ENCODE results near the gene ZNF81. TPM values are rescaled to one million over a fixed set of nuclear protein-coding genes. Genes with fewer than 3 reads are reported as not detected.

Gene ZNF81
- total and polyA plus RNA-seq, 2 experiments from 2014 or later: 6.1 to 8.9 TPM

- Histone ChIP-seq H4K20me1 (replicated peaks; ENCODE audit: insufficient read depth) (no peaks in the 10 kb centered on the region), H3K27me3 (ENCODE audit: insufficient read depth) (no peaks in the 10 kb centered on the region), H2AFZ (no peak overlapping the region), H3K4me2 (no peak overlapping the region), H3K4me3 (no peak overlapping the region), H3K36me3 (ENCODE audit: insufficient read depth) (no peaks in the 10 kb centered on the region), H3K4me1 (ENCODE audit: insufficient read depth) (no peaks in the 10 kb centered on the region), H3K9me2 (ENCODE audit: insufficient read depth) (no peaks in the 10 kb centered on the region), H3F3A (replicated peaks; ENCODE audit: low read depth) (no peaks in the 10 kb centered on the region), H3K79me2 (replicated peaks; ENCODE audit: insufficient read depth) (no peaks in the 10 kb centered on the region), H3K27ac (ENCODE audit: low read depth) (no peak overlapping the region)
- no peak overlapping the region for H3K4me3 Mint-ChIP-seq
- H3K9me3 Mint-ChIP-seq: no peaks in the 10 kb centered on the region; the same call in 2 of the 3 replicates
- TF ChIP-seq, protein P1, sequence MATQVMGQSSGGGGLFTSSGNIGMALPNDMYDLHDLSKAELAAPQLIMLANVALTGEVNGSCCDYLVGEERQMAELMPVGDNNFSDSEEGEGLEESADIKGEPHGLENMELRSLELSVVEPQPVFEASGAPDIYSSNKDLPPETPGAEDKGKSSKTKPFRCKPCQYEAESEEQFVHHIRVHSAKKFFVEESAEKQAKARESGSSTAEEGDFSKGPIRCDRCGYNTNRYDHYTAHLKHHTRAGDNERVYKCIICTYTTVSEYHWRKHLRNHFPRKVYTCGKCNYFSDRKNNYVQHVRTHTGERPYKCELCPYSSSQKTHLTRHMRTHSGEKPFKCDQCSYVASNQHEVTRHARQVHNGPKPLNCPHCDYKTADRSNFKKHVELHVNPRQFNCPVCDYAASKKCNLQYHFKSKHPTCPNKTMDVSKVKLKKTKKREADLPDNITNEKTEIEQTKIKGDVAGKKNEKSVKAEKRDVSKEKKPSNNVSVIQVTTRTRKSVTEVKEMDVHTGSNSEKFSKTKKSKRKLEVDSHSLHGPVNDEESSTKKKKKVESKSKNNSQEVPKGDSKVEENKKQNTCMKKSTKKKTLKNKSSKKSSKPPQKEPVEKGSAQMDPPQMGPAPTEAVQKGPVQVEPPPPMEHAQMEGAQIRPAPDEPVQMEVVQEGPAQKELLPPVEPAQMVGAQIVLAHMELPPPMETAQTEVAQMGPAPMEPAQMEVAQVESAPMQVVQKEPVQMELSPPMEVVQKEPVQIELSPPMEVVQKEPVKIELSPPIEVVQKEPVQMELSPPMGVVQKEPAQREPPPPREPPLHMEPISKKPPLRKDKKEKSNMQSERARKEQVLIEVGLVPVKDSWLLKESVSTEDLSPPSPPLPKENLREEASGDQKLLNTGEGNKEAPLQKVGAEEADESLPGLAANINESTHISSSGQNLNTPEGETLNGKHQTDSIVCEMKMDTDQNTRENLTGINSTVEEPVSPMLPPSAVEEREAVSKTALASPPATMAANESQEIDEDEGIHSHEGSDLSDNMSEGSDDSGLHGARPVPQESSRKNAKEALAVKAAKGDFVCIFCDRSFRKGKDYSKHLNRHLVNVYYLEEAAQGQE (IDR thresholded peaks at IDR 0.05; ENCODE audit: unreplicated experiment): no peak
- TF ChIP-seq, protein P2, sequence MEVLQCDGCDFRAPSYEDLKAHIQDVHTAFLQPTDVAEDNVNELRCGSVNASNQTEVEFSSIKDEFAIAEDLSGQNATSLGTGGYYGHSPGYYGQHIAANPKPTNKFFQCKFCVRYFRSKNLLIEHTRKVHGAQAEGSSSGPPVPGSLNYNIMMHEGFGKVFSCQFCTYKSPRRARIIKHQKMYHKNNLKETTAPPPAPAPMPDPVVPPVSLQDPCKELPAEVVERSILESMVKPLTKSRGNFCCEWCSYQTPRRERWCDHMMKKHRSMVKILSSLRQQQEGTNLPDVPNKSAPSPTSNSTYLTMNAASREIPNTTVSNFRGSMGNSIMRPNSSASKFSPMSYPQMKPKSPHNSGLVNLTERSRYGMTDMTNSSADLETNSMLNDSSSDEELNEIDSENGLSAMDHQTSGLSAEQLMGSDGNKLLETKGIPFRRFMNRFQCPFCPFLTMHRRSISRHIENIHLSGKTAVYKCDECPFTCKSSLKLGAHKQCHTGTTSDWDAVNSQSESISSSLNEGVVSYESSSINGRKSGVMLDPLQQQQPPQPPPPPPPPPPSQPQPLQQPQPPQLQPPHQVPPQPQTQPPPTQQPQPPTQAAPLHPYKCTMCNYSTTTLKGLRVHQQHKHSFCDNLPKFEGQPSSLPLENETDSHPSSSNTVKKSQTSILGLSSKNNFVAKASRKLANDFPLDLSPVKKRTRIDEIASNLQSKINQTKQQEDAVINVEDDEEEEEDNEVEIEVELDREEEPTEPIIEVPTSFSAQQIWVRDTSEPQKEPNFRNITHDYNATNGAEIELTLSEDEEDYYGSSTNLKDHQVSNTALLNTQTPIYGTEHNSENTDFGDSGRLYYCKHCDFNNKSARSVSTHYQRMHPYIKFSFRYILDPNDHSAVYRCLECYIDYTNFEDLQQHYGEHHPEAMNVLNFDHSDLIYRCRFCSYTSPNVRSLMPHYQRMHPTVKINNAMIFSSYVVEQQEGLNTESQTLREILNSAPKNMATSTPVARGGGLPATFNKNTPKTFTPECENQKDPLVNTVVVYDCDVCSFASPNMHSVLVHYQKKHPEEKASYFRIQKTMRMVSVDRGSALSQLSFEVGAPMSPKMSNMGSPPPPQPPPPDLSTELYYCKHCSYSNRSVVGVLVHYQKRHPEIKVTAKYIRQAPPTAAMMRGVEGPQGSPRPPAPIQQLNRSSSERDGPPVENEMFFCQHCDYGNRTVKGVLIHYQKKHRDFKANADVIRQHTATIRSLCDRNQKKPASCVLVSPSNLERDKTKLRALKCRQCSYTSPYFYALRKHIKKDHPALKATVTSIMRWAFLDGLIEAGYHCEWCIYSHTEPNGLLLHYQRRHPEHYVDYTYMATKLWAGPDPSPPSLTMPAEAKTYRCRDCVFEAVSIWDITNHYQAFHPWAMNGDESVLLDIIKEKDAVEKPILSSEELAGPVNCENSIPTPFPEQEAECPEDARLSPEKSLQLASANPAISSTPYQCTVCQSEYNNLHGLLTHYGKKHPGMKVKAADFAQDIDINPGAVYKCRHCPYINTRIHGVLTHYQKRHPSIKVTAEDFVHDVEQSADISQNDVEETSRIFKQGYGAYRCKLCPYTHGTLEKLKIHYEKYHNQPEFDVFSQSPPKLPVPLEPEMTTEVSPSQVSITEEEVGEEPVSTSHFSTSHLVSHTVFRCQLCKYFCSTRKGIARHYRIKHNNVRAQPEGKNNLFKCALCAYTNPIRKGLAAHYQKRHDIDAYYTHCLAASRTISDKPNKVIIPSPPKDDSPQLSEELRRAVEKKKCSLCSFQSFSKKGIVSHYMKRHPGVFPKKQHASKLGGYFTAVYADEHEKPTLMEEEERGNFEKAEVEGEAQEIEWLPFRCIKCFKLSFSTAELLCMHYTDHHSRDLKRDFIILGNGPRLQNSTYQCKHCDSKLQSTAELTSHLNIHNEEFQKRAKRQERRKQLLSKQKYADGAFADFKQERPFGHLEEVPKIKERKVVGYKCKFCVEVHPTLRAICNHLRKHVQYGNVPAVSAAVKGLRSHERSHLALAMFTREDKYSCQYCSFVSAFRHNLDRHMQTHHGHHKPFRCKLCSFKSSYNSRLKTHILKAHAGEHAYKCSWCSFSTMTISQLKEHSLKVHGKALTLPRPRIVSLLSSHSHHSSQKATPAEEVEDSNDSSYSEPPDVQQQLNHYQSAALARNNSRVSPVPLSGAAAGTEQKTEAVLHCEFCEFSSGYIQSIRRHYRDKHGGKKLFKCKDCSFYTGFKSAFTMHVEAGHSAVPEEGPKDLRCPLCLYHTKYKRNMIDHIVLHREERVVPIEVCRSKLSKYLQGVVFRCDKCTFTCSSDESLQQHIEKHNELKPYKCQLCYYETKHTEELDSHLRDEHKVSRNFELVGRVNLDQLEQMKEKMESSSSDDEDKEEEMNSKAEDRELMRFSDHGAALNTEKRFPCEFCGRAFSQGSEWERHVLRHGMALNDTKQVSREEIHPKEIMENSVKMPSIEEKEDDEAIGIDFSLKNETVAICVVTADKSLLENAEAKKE (CRISPR knock-in tag; IDR thresholded peaks at IDR 0.05): no peak
- TF ChIP-seq EZH2phosphoT487 (IDR thresholded peaks at IDR 0.05; ENCODE audit: unreplicated experiment) (no peak), POLR2AphosphoS5 (IDR thresholded peaks at IDR 0.05; ENCODE audit: low read depth) (no peak), CREB1 (CRISPR knock-in tag; IDR thresholded peaks at IDR 0.05; ENCODE audit: low read depth) (no peak), STAT1 (IDR thresholded peaks at IDR 0.05; ENCODE audit: unreplicated experiment) (no peak), ETS1 (IDR thresholded peaks at IDR 0.05) (no peak), CTCF (conservative IDR thresholded peaks at IDR 0.05; ENCODE audit: low read depth in 2 of 2) (no peak), JUNB (IDR thresholded peaks at IDR 0.05; ENCODE audit: unreplicated experiment) (no peak), EZH2 (IDR thresholded peaks at IDR 0.05; ENCODE audit: low read depth, unreplicated experiment) (no peak), NANOG (IDR thresholded peaks at IDR 0.05; ENCODE audit: borderline replicate concordance) (no peak), ZNF114 (CRISPR knock-in tag; IDR thresholded peaks at IDR 0.05) (no peak), ZNF331 (CRISPR knock-in tag; IDR thresholded peaks at IDR 0.05; ENCODE audit: low read depth) (no peak)
- ATAC-seq (no peak), DNase-seq (ENCODE audit: low spot score) (no peak)
- H3K27ac Mint-ChIP-seq: no peak overlapping the region
- H3K4me1 Mint-ChIP-seq: peaks cover 12% of the 10 kb centered on the region; the same call in 2 of the 3 replicates
- peaks cover 2% of the 10 kb centered on the region; the same call in 1 of the 3 replicates for H3K36me3 Mint-ChIP-seq (ENCODE audit: low read depth)
- no peaks in the 10 kb centered on the region for H3K27me3 Mint-ChIP-seq (ENCODE audit: insufficient read depth, low read depth, poor library complexity)
Measured at GRCh38 chrX:47802589-47802988, 34.1 kb upstream of the ZNF81 start.

All from GM23338 (cell line).